Measurements from ENCODE around the gene CUTA.

Gene CUTA, protein sequence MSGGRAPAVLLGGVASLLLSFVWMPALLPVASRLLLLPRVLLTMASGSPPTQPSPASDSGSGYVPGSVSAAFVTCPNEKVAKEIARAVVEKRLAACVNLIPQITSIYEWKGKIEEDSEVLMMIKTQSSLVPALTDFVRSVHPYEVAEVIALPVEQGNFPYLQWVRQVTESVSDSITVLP

DNA sequence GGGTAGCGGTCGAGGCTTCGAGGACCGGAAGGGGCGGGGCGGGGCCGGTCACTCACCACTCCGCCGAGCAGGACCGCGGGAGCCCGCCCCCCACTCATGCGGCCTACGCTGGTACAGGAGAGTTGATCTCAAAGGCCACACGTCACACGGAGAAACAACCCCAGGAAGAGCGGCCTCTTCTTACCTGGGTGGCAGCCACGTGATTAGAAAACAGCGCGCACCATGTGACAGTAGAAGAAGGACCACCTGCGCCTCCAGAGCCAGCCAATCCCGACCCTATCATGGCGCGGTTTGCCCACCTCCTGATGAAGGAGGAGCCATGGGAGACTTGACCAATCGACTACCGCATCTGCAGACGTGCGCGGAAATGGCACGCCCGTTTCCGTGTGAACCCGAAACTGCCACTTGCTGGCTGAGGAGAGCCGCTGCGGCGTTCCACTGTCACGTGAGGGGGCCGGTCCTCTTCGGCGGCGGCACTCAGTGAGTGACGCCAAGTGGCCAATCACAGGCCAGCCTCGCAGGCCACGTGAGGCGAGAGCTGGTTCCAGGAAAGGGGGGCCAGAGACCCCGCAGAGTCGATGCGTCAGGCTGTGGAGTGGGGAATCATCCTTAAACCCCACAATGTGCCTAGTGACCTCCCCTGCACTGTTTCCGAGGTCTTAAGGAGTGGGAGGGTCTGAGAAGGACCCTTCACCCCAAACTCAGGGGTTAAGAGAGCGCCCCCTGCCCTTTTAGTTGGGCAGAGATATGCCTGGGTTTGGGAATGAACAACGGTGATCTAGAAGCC lies at the start of gene CUTA:
TSS of gene CUTA (minus strand) at position 205 of the 787 bp plus-strand sequence. CDS start at position 98, 107 bp downstream.
- H3K36me3 ChIP-seq (ENCODE audit: control insufficient read depth, insufficient read depth, low read length): peaks cover 39% of the 10 kb centered on the region
- no peaks in the 10 kb centered on the region for H3K27me3 ChIP-seq (ENCODE audit: control insufficient read depth, insufficient read depth, low read length)
- H3K9me3 ChIP-seq (ENCODE audit: control insufficient read depth, insufficient read depth, low read depth, low read length): no peaks in the 10 kb centered on the region
- peak within 1 kb of the TSS; percentile 90 for H3K4me3 ChIP-seq (ENCODE audit: low read depth, low read length)
- peak within 1 kb of the TSS; percentile 77 for H3K27ac ChIP-seq (ENCODE audit: low read depth, low read length)
- H3K4me1 ChIP-seq (ENCODE audit: control insufficient read depth, insufficient read depth, low read length): peaks cover 29% of the 10 kb centered on the region
- H3K9ac ChIP-seq (ENCODE audit: low read length): peak within 1 kb of the TSS; percentile 91

DNA sequence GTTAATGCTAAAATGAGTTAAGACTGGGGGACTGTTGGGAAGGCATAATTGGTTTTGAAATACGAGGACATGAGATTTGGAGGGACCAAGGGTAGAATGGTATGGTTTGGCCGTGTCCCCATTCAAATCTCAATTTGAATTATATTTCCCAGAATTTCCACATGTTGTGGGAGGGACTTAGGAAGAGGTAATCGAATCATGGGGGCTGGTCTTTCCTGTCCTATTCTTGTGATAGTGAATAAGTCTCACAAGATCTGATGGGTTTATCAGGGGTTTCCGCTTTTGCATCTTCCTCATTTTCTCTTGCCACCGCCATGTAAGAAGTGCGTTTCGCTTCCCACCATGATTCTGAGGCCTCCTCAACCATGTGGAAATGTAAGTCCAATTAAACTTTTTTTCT lies 49.2 kb upstream of the CUTA start:
- no peak overlapping the region for H3K27ac ChIP-seq (ENCODE audit: low read depth, low read length)
- H3K27me3 ChIP-seq (ENCODE audit: control insufficient read depth, insufficient read depth, low read length): no peaks in the 10 kb centered on the region
- H3K9ac ChIP-seq (ENCODE audit: low read length): no peak overlapping the region
- no peaks in the 10 kb centered on the region for H3K36me3 ChIP-seq (ENCODE audit: control insufficient read depth, insufficient read depth, low read length)
- H3K9me3 ChIP-seq (ENCODE audit: control insufficient read depth, insufficient read depth, low read depth, low read length): 0 out of 2 replicates have a peak, but pooled peaks cover 2% of the 10 kb centered on the region
- H3K4me1 ChIP-seq (ENCODE audit: control insufficient read depth, insufficient read depth, low read length): no peaks in the 10 kb centered on the region
- no peak overlapping the region for H3K4me3 ChIP-seq (ENCODE audit: low read depth, low read length)

DNA sequence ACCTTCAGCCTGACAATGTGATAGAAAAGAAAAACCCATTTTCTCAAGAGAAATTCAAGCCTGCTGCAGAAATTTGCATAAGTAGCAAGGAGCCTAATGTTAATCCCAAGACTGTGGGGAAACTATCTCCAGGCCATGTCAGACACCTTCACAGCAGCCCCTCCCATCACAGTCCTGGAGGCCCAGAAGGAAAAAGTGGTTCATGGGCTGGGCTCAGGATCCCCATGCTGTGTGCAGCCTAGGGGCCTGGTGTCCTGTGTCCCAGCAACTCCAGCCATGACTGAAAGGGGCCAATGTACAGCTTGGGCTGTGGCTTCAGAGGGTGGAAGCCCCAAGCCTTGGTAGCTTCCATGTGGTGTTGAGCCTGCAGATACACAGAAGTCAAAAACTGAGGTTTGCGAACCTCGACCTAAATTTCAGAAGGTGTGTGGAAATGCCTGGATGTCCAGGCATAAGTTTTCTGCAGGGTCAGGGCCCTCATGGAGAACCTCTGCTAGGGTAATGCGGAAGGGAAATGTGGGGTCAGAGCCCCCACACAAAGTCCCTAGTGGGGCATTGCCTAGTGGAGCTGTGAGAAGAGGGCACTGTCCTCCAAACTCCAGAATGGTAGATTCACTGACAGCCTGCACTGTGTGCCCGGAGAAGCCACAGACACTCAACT lies 48.3 kb upstream of the CUTA start:
- no peaks in the 10 kb centered on the region for H3K36me3 ChIP-seq (ENCODE audit: control insufficient read depth, insufficient read depth, low read length)
- 0 out of 2 replicates have a peak, but pooled peaks cover 2% of the 10 kb centered on the region for H3K9me3 ChIP-seq (ENCODE audit: control insufficient read depth, insufficient read depth, low read depth, low read length)
- H3K27me3 ChIP-seq (ENCODE audit: control insufficient read depth, insufficient read depth, low read length): no peaks in the 10 kb centered on the region
- H3K27ac ChIP-seq (ENCODE audit: low read depth, low read length): no peak overlapping the region
- H3K4me1 ChIP-seq (ENCODE audit: control insufficient read depth, insufficient read depth, low read length): no peaks in the 10 kb centered on the region
- H3K4me3 ChIP-seq (ENCODE audit: low read depth, low read length): no peak overlapping the region
- no peak overlapping the region for H3K9ac ChIP-seq (ENCODE audit: low read length)

DNA sequence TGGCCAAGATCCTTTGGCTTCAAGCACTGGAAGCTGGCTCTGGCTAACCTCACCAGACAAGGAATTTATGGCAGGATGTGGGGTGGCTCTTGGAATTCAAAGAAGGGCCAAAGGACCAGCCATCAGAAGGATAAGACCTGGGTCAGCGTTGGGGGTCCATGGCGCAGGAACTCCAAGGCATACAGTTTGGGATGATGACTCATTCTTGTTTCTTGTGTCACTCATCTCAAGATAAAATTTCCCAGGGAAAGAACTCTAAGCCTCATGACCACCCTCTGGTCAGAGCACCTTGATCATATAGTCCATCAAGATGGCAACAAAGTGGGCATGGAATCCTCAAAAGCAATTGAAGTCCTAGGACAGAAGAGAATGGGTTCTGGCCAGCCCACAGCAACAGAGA lies 41.3 kb upstream of the CUTA start:
- Histone ChIP-seq H3K4me3 (ENCODE audit: low read depth, low read length) (no peak overlapping the region), H3K27ac (ENCODE audit: low read depth, low read length) (no peak overlapping the region), H3K9me3 (ENCODE audit: control insufficient read depth, insufficient read depth, low read depth, low read length) (no peaks in the 10 kb centered on the region), H3K27me3 (ENCODE audit: control insufficient read depth, insufficient read depth, low read length) (no peaks in the 10 kb centered on the region), H3K9ac (ENCODE audit: low read length) (no peak overlapping the region), H3K36me3 (ENCODE audit: control insufficient read depth, insufficient read depth, low read length) (peaks cover 26% of the 10 kb centered on the region), H3K4me1 (ENCODE audit: control insufficient read depth, insufficient read depth, low read length) (peaks cover 4% of the 10 kb centered on the region)

DNA sequence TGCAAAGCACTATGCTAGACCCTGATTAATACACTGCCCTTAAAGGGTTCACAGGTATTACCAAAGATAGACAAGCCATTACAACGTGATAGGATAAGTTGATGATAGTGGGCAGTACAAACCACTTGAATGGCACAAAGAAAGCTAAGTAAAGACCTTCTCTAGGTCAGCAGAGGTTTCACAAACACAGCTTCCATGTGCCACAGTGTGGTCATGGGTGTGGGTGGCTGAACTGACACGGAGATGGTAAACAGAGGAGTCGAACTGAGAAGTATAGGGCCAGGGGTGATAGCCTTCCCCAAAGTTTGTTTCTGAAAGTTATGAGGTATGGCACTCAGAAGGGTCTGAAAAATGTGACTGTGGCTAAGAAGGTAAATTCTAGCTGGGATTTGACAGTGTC lies 40.8 kb upstream of the CUTA start:
- Histone ChIP-seq H3K27ac (ENCODE audit: low read depth, low read length) (no peak overlapping the region), H3K4me3 (ENCODE audit: low read depth, low read length) (no peak overlapping the region), H3K9me3 (ENCODE audit: control insufficient read depth, insufficient read depth, low read depth, low read length) (no peaks in the 10 kb centered on the region), H3K9ac (ENCODE audit: low read length) (no peak overlapping the region), H3K4me1 (ENCODE audit: control insufficient read depth, insufficient read depth, low read length) (peaks cover 5% of the 10 kb centered on the region), H3K27me3 (ENCODE audit: control insufficient read depth, insufficient read depth, low read length) (no peaks in the 10 kb centered on the region), H3K36me3 (ENCODE audit: control insufficient read depth, insufficient read depth, low read length) (peaks cover 26% of the 10 kb centered on the region)

DNA sequence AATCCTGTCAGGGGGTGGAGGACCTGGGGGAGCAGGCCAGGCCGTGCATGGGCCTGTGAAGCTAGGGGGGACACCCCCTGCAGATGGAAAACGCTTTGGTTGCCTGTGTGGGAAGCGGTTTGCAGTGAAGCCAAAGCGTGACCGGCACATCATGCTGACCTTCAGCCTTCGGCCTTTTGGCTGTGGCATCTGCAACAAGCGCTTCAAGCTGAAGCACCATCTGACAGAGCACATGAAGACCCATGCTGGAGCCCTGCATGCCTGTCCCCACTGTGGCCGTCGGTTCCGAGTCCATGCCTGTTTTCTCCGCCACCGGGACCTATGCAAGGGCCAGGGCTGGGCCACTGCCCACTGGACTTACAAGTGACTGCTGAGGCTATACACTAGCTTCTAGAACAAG lies 38.2 kb upstream of the CUTA start:
- Histone ChIP-seq H3K4me3 (ENCODE audit: low read depth, low read length) (no peak overlapping the region), H3K27ac (ENCODE audit: low read depth, low read length) (no peak overlapping the region), H3K9me3 (ENCODE audit: control insufficient read depth, insufficient read depth, low read depth, low read length) (no peaks in the 10 kb centered on the region), H3K4me1 (ENCODE audit: control insufficient read depth, insufficient read depth, low read length) (peaks cover 8% of the 10 kb centered on the region), H3K27me3 (ENCODE audit: control insufficient read depth, insufficient read depth, low read length) (no peaks in the 10 kb centered on the region), H3K36me3 (ENCODE audit: control insufficient read depth, insufficient read depth, low read length) (peaks cover 32% of the 10 kb centered on the region), H3K9ac (ENCODE audit: low read length) (no peak overlapping the region)

DNA sequence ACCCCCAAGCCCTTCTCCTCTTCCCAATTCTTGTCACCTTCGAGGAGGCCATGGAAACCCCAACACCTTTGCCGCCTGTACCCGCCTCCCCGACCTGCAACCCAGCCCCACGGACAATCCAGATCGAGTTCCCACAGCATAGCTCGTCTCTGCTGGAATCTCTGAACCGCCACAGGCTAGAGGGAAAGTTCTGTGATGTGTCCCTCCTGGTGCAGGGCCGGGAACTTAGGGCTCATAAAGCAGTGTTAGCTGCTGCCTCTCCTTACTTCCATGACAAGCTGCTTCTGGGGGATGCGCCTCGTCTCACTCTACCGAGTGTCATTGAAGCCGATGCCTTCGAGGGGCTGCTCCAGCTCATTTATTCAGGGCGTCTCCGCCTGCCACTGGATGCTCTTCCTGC lies 37.1 kb upstream of the CUTA start:
- H3K9ac ChIP-seq (ENCODE audit: low read length): peak overlapping the region; percentile 85
- peaks cover 8% of the 10 kb centered on the region for H3K4me1 ChIP-seq (ENCODE audit: control insufficient read depth, insufficient read depth, low read length)
- no peaks in the 10 kb centered on the region for H3K27me3 ChIP-seq (ENCODE audit: control insufficient read depth, insufficient read depth, low read length)
- H3K27ac ChIP-seq (ENCODE audit: low read depth, low read length): no peak overlapping the region
- H3K9me3 ChIP-seq (ENCODE audit: control insufficient read depth, insufficient read depth, low read depth, low read length): no peaks in the 10 kb centered on the region
- H3K36me3 ChIP-seq (ENCODE audit: control insufficient read depth, insufficient read depth, low read length): peaks cover 42% of the 10 kb centered on the region
- peak overlapping the region; percentile 93 for H3K4me3 ChIP-seq (ENCODE audit: low read depth, low read length)

DNA sequence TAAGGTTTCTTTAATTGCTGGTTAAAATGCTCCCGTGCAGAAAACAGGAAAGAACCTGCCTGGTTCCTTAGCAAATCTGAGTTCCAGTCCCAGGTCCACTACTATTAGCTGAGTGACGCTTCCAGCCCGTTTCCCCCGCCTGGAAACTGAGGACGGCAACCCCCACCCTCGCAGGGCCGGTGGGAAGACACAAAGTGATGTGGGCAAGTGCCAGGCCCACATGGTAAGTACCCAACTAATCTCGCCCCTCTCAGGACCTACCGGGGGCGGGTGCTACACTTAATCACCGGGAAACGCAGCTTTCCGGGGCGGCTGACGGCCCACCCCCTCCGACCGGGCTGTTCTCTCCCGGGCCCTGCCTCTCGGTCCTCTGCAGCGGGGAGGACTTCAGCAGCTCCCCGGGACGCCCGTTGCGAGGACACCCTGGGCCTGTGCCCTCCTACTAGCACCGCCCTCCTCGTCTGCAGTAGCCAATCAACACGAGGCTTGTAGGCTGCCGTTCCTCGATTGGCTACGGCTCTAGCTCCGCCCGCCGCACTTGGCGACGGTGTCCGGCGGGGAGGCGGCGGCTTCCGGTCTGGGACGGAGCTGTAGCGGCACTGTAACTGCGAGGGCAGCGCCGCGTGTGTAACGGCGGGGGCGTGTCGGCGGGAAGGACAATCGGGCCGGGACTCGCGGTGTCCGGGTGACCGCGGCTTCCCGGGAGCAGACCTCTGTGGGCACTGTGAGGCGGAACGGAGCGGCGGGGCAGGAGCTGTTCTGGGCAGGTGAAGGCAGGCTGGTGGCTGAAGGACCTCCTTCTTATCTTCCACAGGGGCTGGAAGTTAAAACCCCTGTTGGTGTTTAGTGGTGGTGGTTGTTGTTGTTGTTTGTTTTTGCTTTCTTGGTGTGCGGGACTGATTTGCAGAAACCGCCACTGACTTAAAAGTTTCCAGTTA lies 36.4 kb upstream of the CUTA start, which contains the start of gene ZBTB9:
TSS of gene ZBTB9 (plus strand) at position 568 of the 938 bp plus-strand sequence. CDS start 525 bp downstream, outside the sequence.
- H3K27me3 ChIP-seq (ENCODE audit: control insufficient read depth, insufficient read depth, low read length): no peaks in the 10 kb centered on the region
- H3K27ac ChIP-seq (ENCODE audit: low read depth, low read length): peak within 1 kb of the TSS; percentile 14; the same call in 1 of the 2 replicates
- no peaks in the 10 kb centered on the region for H3K9me3 ChIP-seq (ENCODE audit: control insufficient read depth, insufficient read depth, low read depth, low read length)
- H3K36me3 ChIP-seq (ENCODE audit: control insufficient read depth, insufficient read depth, low read length): peaks cover 50% of the 10 kb centered on the region
- H3K9ac ChIP-seq (ENCODE audit: low read length): peak within 1 kb of the TSS; percentile 85
- peaks cover 8% of the 10 kb centered on the region for H3K4me1 ChIP-seq (ENCODE audit: control insufficient read depth, insufficient read depth, low read length)
- peak within 1 kb of the TSS; percentile 93 for H3K4me3 ChIP-seq (ENCODE audit: low read depth, low read length)

DNA sequence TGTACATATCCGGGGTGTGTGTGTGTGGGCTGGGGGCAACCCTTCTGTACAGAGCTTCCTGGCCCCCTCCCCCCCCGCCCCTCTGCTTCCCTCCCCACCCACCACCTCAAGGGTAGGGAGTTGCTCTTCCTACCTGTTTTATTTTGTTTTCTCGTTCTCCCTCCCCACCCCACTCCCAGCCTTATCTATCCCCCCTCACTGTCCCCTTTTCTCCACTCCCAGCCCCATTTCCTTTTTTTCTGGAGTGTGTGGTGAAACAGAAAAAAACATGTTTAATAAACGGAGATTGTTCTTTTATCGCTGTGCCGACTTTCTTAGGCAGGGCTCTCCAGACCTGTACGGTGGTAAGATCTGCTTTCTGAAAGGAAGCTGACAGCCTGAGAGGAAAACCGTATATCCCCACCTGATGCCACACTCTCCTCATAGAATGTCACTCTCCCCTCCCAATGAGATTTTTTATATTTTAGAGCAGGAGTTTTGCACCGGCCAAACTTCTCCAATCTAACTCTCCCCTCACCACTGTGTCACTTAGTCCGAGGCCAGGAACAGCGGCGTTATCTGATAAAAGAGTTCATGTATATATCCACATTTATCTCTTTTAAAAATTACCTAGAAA lies 35.6 kb upstream of the CUTA start:
- Histone ChIP-seq H3K27me3 (ENCODE audit: control insufficient read depth, insufficient read depth, low read length) (no peaks in the 10 kb centered on the region), H3K9ac (ENCODE audit: low read length) (peak overlapping the region; percentile 71), H3K36me3 (ENCODE audit: control insufficient read depth, insufficient read depth, low read length) (peaks cover 58% of the 10 kb centered on the region), H3K4me1 (ENCODE audit: control insufficient read depth, insufficient read depth, low read length) (peaks cover 8% of the 10 kb centered on the region), H3K4me3 (ENCODE audit: low read depth, low read length) (peak overlapping the region; percentile 93), H3K27ac (ENCODE audit: low read depth, low read length) (no peak overlapping the region), H3K9me3 (ENCODE audit: control insufficient read depth, insufficient read depth, low read depth, low read length) (no peaks in the 10 kb centered on the region)

DNA sequence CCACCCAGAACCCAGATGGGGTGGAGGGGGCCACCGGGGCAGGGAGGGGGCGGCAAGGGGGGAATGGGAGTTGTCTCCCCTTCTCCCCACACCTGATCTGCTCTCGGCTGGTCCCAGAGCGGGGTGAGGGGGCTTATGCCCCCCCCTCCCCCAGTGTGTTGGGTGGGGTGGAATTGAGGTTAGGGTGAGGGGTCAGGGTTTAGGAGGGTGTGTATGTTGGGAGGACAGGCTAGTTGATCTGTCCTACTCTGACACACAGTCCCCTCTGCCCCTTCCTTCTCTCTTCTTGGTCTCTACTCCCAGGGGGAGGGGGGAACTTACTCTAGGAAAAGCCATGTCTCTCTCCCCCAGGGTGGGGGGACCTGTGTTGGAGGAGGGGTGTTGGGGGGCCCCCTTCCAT lies 34.6 kb upstream of the CUTA start:
- H3K9ac ChIP-seq (ENCODE audit: low read length): no peak overlapping the region
- no peaks in the 10 kb centered on the region for H3K27me3 ChIP-seq (ENCODE audit: control insufficient read depth, insufficient read depth, low read length)
- peaks cover 67% of the 10 kb centered on the region for H3K36me3 ChIP-seq (ENCODE audit: control insufficient read depth, insufficient read depth, low read length)
- peaks cover 8% of the 10 kb centered on the region for H3K4me1 ChIP-seq (ENCODE audit: control insufficient read depth, insufficient read depth, low read length)
- H3K4me3 ChIP-seq (ENCODE audit: low read depth, low read length): no peak overlapping the region
- H3K27ac ChIP-seq (ENCODE audit: low read depth, low read length): no peak overlapping the region
- H3K9me3 ChIP-seq (ENCODE audit: control insufficient read depth, insufficient read depth, low read depth, low read length): no peaks in the 10 kb centered on the region
